DLD1 (cell line): Measurements from ENCODE around the gene CEACAM8.
"Not testable (repeated sequence)": the region's sequence is repeated elsewhere in the genome, so short reads cannot be mapped to it uniquely, and the experiment has no call there.

Experiments
- in situ Hi-C: cut with HindIII; loops from 2 replicates; pipeline ENCODE4 v1.10.0; 2017; ENCODE audit warnings: low sequenced_read_pairs

The CEACAM8 gene

GRCh38 chr19:42573642-42574041, 21.1 kb downstream of the CEACAM8 start:
- in situ Hi-C loops, result no loop called here

GRCh38 chr19:42571116-42571515, 23.6 kb downstream of the CEACAM8 start:
- in situ Hi-C loops, result no loop called here

- in situ Hi-C loops, result no loop called here
These were observed 25.5 kb downstream of the CEACAM8 start for GRCh38 chr19:42569193-42569592.

GRCh38 chr19:42568006-42568405, 26.7 kb downstream of the CEACAM8 start:
- in situ Hi-C loops, result no loop called here

- in situ Hi-C loops, result no loop called here
These were observed 27.2 kb downstream of the CEACAM8 start for GRCh38 chr19:42567567-42567966.

GRCh38 chr19:42563352-42564210, 31.1 kb downstream of the CEACAM8 start:
- in situ Hi-C loops, result no loop called here

GRCh38 chr19:42561512-42561911, 33.2 kb downstream of the CEACAM8 start:
- in situ Hi-C loops, result no loop called here

- in situ Hi-C loops, result no loop called here
These were observed 34.0 kb downstream of the CEACAM8 start for GRCh38 chr19:42560731-42561130.

- in situ Hi-C loops, result no loop called here
These were observed 36.1 kb downstream of the CEACAM8 start for GRCh38 chr19:42558450-42559150.

- in situ Hi-C loops, result not testable (repeated sequence)
These were observed 37.3 kb downstream of the CEACAM8 start for GRCh38 chr19:42557386-42557871.

GRCh38 chr19:42555801-42556200, 38.9 kb downstream of the CEACAM8 start:
- in situ Hi-C loops, result no loop called here

GRCh38 chr19:42555317-42555716, 39.4 kb downstream of the CEACAM8 start:
- in situ Hi-C loops, result no loop called here

GRCh38 chr19:42554046-42554575, 40.6 kb downstream of the CEACAM8 start:
- in situ Hi-C loops, result no loop called here

- in situ Hi-C loops, result no loop called here
These were observed 41.3 kb downstream of the CEACAM8 start for GRCh38 chr19:42553292-42554045.

GRCh38 chr19:42552086-42553065, 42.3 kb downstream of the CEACAM8 start:
- in situ Hi-C loops, result no loop called here

GRCh38 chr19:42550521-42550920, 44.2 kb downstream of the CEACAM8 start:
- in situ Hi-C loops, result not testable (repeated sequence)

- in situ Hi-C loops, result not testable (repeated sequence)
These were observed 45.7 kb downstream of the CEACAM8 start for GRCh38 chr19:42549067-42549466.

GRCh38 chr19:42548552-42548951, 46.2 kb downstream of the CEACAM8 start:
- in situ Hi-C loops, result no loop called here

GRCh38 chr19:42547929-42548328, 46.8 kb downstream of the CEACAM8 start:
- in situ Hi-C loops, result no loop called here
